Measurements from ENCODE around the gene SH2D7.

The SH2D7 gene

GRCh38 chr15:78061963-78062427 is 30.4 kb upstream of the SH2D7 start:
- no peak for FAIRE-seq

DNA sequence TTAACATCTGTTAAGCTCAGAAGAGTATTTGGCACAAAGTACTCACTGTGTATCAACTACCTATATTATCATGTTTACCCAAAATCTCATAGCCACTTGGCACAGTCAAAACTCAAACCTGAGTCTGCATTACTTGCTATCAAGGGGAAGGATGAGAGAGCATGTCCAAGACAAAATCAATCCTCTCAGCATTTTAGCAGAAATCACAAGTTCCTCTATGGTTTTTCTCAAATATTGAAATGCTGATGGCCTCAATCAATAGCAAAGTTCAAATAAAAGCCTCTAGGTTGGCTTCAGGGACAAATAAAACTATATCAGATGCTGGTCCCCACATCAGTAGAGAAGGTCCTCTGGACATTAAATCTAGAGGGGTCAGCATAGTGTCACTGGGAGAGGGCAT is 29.1 kb upstream of the SH2D7 start:
- no peak for FAIRE-seq

DNA sequence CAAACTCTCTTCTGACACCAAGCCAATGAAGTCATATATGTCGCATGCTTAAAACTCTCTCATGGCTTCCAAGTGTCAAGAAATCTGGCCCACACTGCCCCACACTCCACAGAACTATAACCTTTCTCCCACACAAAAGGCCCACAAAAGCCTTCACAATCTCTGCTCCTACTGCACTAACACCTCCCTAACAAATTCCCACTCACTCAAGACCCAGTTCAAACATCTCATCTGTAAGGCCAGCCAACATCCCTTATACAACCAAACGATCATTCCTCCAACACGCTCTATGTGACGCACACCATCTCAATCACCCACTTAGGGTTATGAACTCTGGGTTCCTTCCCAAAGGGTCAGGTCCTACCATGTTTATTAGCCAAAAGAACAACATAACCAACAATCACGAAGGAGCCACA is 28.4 kb upstream of the SH2D7 start:
- FAIRE-seq, result no peak

DNA sequence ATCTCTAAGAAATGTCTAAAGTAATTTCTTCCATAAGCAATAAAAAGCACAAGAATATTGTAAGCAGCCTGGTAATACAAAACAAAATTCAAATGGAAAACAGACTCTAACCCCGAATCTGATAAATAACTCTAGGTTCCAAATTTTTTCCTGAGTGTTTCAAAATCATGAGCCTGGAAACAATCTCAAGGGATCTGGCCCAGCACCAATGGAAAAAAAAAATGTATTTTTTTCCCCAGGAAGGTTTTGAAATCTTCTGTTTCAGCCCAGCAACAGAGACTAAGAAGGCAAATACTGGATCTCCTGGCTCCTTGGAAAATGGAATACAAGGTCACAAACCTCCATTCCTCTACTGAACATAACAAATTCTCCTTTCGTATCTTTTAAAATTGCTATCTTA is 27.8 kb upstream of the SH2D7 start:
- no peak for FAIRE-seq

DNA sequence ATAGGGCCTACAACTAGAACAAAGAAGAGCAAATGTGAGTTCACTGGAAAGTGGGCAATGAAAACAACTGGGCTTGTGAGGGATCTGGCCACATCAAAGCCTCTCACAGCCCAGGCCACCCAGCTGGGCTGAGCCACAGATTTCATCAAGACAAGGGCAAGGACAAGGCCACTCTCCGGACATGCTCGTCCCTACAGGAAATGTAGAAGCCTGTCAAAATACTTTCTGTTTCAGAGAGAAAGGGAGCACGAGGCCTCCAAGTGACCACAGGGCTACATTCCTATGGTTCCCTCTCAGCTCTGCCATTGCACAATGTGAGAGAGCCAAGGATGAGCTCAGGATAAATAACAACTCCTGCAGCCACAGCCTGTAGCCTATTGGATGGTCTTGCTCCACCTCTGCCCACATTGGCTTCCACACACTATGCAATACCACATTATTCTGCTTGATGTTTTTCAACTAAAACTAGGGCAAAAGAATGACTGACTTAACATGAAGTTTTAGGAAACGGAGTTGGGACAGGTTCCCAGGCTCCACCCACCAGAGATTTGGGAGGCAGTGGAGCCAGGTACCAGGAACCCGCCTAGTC is 27.0 kb upstream of the SH2D7 start:
- FAIRE-seq, result no peak

GRCh38 chr15:78065973-78066946 is 26.1 kb upstream of the SH2D7 start:
- no peak for FAIRE-seq

GRCh38 chr15:78067328-78068228 is 24.8 kb upstream of the SH2D7 start:
- FAIRE-seq, result no peak

GRCh38 chr15:78069052-78069414 is 23.3 kb upstream of the SH2D7 start:
- no peak for FAIRE-seq

DNA sequence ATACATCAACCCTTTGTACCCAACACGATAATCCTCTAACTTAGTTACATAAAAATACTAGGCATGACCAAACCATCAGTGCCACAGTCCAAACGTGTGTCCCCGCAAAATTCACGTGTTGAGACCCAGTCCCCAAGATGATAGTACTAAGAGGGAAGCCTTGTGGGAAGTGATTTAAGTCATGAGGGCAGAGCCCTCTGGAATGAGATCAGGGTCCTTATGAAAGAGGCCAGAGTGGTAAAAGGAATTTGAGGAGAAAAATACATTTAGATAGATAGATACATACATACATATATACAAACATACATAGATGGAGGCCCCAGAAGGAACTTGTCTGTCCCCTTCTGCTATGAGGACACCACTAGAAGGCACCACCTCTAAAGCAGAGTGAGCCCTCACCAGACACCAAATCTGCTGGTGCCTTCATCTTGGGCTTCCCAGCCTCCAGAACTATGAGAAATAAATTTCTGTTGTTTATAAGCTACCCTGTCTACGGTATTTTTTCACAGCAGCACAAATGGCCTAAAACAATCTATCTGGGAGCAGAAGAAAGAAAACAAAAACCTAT is 22.8 kb upstream of the SH2D7 start:
- FAIRE-seq, result no peak

- FAIRE-seq, result no peak
Observed at GRCh38 chr15:78070049-78070700, 22.2 kb upstream of the SH2D7 start.

DNA sequence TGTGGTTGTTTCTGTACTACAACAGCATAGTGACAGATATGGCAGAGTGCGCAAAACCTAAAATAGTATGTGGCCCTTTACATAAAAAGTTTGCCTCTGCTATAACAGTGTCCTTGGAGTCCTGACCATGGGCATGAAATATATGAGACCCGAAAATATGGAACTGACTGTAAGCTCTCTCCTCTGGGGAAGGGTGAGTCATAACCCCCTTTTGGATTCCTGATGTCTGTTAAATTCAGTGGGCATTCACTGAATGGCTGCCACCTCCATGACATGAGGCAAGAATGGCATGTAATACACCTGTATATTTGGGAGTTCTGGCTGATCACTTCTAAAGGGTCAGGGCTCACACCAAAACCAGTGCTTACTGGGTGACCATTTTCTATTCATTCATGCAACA is 21.0 kb upstream of the SH2D7 start:
- FAIRE-seq, result no peak

- no peak for FAIRE-seq
Observed at GRCh38 chr15:78072080-78072892, 20.1 kb upstream of the SH2D7 start.

DNA sequence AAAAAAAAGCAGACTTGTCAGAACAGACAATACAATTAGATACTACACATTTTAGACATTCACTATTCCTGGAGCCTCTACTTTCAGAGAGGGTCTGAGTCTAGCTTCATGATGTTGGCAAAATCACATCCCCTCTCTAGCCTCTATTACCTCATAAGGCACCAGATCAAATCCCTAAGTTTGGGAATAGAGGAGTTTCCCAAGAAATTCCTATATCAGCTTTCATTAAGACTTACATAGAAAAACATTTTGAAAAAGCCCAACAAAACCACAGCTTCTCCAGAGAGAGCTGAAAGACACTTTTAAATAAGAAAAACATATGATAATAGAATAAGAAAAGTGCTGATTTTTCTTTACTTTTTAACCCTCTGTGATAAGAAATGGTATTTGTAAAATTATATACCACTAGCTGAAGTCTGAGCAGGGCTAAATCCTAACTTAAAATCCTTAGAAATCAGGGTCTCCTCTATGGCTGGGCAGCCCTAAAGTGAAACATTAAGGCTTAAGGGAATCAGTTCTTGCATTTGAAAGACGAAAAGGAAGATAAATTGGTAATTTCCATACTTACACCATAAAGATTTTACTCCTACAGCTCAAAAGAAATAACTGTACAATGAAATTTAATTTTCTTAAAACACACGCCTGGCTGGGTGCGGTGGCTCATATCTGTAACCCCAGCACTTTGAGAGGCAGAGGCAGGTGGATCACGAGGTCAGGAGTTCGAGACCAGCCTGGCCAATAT is 19.1 kb upstream of the SH2D7 start:
- FAIRE-seq, result no peak

GRCh38 chr15:78075490-78076230 is 16.7 kb upstream of the SH2D7 start:
- FAIRE-seq, result no peak

DNA sequence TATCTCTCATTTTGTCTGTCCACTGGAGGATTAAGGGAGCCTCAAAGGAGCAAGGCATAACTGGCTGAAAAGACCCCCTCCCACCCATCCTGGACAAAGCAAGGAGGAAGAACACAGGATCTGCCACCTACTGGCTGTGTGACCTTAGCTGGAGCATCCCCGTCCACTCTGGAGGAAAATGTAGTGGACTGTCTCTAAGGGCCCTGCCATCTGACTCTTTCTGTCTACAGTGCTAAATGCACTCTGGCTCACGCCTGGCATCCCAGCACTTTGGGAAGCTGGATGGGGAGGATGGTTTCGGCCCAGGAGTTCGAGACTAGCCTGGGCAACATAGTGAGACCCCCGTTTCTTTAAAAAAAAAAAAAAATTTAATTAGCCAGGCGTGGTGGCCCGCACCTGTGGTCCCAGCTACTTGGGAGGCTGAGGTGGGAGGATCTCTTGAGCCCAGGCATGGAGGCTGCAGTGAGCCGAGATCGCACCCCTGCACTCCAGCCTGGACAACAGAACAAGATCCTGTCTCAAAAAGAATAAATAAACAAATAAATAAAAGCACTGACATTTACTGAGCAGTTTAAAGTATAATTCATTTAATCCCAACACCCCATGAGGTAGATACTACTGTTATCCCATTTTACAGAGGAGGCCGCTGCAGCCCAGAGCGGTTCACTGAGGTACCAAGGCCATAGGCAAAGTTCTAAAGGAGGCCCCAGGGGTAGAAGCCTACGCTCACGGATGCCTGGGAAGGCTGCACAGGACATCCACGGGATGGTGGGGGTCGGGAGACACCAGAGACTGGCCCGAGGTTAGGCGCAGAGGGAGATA is 15.9 kb upstream of the SH2D7 start:
- FAIRE-seq, result no peak

DNA sequence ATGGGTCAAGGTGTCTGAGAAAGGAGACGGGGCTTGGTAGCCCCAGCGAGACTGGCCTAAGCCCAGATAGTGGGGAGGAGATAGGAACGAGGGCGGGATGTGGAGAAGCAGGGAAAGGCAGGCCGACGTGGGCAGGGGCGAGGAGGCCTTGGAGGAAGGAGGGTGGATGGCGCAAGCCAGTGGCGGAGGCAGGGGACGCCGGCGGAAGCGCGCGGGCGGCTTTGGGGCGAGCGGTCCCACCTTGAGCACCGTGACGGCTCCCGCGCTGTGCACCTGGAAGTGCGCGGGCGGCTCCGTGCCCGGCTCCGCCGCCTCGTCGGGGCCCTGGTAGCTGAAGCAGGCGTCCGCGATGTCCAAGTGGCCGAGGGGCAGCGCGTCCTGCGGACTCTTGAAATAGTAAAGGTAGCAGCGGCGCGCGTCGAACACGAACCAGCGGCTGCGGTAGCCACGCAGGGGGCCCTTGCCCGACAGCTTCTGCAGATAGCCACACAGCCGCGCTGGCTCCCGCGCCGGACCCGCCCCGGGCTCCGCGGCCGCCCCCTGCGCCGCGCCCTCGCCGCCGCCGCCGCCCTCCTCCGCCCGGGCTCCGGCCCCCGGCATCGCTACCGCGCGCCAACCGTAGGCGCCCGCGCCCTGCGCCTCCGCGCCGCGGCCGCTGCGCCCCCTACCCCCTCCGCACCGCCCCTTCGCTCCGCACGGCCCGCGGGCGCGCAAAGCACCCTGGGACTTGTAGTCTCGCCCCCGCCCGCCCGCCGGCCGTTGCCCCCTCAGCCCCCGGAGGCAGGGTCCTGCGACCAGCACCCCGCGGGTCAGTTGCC is 15.1 kb upstream of the SH2D7 start, which contains the start of gene TBC1D2B:
TBC1D2B (minus strand) TSS at position 659 of the 818 bp plus-strand sequence; CDS start at position 600, 59 bp downstream.
- no peak for FAIRE-seq

- no peak for FAIRE-seq
Observed at GRCh38 chr15:78077871-78078210, 14.5 kb upstream of the SH2D7 start.
